ENCODE data around the gene MYOCOS.

- TF ChIP-seq, protein P1, sequence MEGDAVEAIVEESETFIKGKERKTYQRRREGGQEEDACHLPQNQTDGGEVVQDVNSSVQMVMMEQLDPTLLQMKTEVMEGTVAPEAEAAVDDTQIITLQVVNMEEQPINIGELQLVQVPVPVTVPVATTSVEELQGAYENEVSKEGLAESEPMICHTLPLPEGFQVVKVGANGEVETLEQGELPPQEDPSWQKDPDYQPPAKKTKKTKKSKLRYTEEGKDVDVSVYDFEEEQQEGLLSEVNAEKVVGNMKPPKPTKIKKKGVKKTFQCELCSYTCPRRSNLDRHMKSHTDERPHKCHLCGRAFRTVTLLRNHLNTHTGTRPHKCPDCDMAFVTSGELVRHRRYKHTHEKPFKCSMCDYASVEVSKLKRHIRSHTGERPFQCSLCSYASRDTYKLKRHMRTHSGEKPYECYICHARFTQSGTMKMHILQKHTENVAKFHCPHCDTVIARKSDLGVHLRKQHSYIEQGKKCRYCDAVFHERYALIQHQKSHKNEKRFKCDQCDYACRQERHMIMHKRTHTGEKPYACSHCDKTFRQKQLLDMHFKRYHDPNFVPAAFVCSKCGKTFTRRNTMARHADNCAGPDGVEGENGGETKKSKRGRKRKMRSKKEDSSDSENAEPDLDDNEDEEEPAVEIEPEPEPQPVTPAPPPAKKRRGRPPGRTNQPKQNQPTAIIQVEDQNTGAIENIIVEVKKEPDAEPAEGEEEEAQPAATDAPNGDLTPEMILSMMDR (IDR thresholded peaks at IDR 0.05) = no peak
- TF ChIP-seq POLR2A (IDR thresholded peaks at IDR 0.05; ENCODE audit: low read length) (no peak), ZSCAN20 (CRISPR knock-in tag; IDR thresholded peaks at IDR 0.05) (no peak), EHMT2 (IDR thresholded peaks at IDR 0.05; ENCODE audit: low read depth) (no peak)
These were observed 16.0 kb downstream of the MYOCOS start for GRCh38 chr1:171637928-171638576.

All from A549 (cell line).